ACC112 (cell line): Measurements from ENCODE around the gene MOV10L1.
"Not testable (repeated sequence)": the region's sequence is repeated elsewhere in the genome, so short reads cannot be mapped to it uniquely, and the experiment has no call there.

Source experiments
- H2AFZ ChIP-seq: fragments of 200-600 bp; sonication (generic); one replicate; pipeline ENCODE4 v1.6.0; 2017; ENCODE audit warnings: antibody characterized with exemption, low read length; ENCODE audit not compliant: unreplicated experiment
- H3K27ac ChIP-seq: fragments of 200-600 bp; sonication (generic); 2 replicates; pipeline ENCODE4 v1.5.1; 2014; ENCODE audit warnings: low read depth, mild to moderate bottlenecking, antibody characterized with exemption, low read length, moderate library complexity
- H3K27me3 ChIP-seq: fragments of 200-600 bp; sonication (generic); 2 replicates; pipeline ENCODE4 v1.6.1; 2014; ENCODE audit warnings: mild to moderate bottlenecking, antibody characterized with exemption, low read length, moderate library complexity, mixed read lengths; ENCODE audit not compliant: insufficient read depth
- H3K36me3 ChIP-seq: fragments of 200-600 bp; sonication (generic); 2 replicates; pipeline ENCODE4 v1.6.1; 2016; ENCODE audit warnings: mild to moderate bottlenecking, antibody characterized with exemption, low read length, moderate library complexity, mixed read lengths; ENCODE audit not compliant: insufficient read depth
- H3K4me1 ChIP-seq: fragments of 200-600 bp; sonication (generic); one replicate; pipeline ENCODE4 v1.6.1; 2016; ENCODE audit warnings: low read length, mixed read lengths; ENCODE audit not compliant: insufficient read depth, unreplicated experiment, control insufficient read depth
- H3K4me3 ChIP-seq: fragments of 200-600 bp; sonication (generic); 2 replicates; pipeline ENCODE4 v1.5.1; 2014; ENCODE audit warnings: mild to moderate bottlenecking, low read depth, low read length
- H3K79me2 ChIP-seq: fragments of 200-600 bp; sonication (generic); one replicate; pipeline ENCODE4 v1.6.0; 2016; ENCODE audit warnings: low read length; ENCODE audit not compliant: control insufficient read depth, unreplicated experiment, insufficient read depth

MOV10L1 gene

DNA sequence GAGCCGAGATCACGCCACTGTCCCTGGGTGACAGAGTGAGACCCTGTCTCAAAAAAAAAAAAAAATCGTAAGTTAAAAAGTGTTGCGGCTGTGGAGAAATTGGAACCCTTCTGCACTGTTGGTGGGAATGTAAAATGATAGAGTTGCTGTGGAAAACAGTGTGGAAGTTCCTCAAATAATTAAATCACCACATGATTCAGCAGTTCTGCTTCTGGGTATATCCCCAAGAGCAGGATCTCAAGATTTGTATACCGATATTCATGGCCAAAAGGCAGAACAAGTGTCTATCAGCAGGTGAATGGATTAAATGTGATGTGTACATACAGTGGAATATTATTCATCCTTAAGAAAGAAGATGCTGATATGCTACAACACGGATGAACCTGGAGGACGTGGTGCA lies 114.8 kb downstream of the MOV10L1 start:
- Histone ChIP-seq H3K4me1 (peaks cover 4% of the 10 kb centered on the region), H3K27ac (no peak overlapping the region), H3K4me3 (no peak overlapping the region), H3K27me3 (no peaks in the 10 kb centered on the region), H2AFZ (no peak overlapping the region), H3K36me3 (peaks cover 8% of the 10 kb centered on the region; the same call in 1 of the 2 replicates), H3K79me2 (peaks cover 24% of the 10 kb centered on the region)

DNA sequence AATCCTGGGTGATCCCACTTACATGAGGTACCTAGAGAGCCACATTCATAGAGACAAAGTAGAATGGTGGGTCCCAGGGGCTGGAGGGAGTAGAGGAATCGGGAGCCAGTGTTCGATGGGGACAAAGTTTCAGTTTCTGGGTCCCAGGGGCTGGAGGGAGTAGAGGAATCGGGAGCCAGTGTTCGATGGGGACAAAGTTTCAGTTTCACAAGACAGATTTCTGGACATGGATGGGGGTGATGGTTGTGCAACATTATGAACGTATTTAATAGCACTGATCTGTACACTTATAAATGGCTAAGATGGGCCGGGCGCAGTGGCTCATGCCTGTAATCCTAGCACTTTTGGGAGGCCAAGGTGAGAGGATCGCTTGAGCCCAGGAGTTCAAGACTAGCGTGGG lies 115.2 kb downstream of the MOV10L1 start:
- not testable (repeated sequence) for H3K27ac ChIP-seq, H3K4me3 ChIP-seq, H3K27me3 ChIP-seq, H2AFZ ChIP-seq, H3K4me1 ChIP-seq, H3K36me3 ChIP-seq
- H3K79me2 ChIP-seq, result peaks cover 24% of the 10 kb centered on the region

DNA sequence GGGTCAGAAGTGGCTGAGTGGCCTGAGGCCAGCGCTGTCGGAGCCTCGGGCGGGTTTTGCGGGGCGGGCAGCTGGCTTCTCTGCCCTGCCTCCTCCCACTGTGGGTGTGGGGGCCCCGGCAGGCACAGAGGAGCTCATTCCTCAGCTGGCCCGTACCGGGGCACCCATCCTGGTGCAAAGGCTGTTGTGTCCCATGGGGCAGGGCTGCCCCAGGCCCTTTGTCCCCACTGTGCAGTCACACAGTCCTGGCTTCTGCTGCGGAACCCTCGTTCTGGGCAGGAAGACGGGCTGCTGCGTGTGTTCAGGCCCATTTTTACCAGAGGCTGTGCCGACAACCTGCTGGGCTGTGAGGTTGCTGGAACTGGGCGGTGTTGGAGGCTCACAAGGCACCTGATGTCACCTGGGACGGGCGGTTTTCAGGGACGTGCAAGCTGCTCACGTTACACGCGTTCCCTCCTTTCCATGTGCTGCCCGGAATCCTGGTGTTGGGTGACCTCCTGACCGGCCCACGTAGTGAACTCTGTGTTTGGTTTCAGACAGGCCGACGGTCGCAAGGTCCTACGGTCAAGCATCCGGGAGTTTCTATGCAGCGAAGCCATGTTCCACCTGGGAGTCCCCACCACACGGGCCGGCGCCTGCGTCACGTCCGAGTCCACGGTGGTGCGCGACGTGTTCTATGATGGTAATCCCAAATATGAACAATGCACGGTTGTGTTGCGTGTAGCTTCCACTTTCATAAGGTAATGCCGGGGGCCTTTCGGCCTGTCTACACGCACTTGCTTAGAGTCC lies 116.2 kb downstream of the MOV10L1 start:
- Histone ChIP-seq H3K36me3 (peaks cover 8% of the 10 kb centered on the region; the same call in 1 of the 2 replicates), H3K79me2 (peaks cover 24% of the 10 kb centered on the region), H3K4me1 (peaks cover 4% of the 10 kb centered on the region), H3K27me3 (no peaks in the 10 kb centered on the region), H3K27ac (no peak overlapping the region), H3K4me3 (no peak overlapping the region), H2AFZ (no peak overlapping the region)

DNA sequence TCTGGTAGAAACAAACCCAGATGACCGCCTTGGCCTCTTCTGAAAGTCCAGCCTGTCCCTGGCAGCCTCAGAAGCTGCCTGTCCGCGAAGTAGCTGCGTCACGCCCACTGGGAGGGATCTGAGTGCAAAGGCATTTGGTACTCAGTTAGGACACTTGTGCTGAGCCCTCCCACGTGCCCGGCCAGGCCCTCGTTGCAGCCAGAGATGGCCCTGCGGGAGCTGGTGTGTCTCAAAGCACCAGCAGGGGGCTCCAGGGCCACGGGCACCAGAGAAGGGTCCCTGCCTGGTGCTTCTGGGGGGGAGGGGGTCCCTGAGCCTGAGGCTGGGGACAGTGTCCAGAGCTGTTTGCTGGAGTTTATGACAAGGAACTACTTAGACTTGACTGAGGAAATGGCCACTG lies 116.8 kb downstream of the MOV10L1 start:
- Histone ChIP-seq H3K4me1 (peaks cover 4% of the 10 kb centered on the region), H3K79me2 (peaks cover 21% of the 10 kb centered on the region), H2AFZ (no peak overlapping the region), H3K27me3 (no peaks in the 10 kb centered on the region), H3K27ac (no peak overlapping the region), H3K36me3 (peaks cover 8% of the 10 kb centered on the region; the same call in 1 of the 2 replicates), H3K4me3 (no peak overlapping the region)

DNA sequence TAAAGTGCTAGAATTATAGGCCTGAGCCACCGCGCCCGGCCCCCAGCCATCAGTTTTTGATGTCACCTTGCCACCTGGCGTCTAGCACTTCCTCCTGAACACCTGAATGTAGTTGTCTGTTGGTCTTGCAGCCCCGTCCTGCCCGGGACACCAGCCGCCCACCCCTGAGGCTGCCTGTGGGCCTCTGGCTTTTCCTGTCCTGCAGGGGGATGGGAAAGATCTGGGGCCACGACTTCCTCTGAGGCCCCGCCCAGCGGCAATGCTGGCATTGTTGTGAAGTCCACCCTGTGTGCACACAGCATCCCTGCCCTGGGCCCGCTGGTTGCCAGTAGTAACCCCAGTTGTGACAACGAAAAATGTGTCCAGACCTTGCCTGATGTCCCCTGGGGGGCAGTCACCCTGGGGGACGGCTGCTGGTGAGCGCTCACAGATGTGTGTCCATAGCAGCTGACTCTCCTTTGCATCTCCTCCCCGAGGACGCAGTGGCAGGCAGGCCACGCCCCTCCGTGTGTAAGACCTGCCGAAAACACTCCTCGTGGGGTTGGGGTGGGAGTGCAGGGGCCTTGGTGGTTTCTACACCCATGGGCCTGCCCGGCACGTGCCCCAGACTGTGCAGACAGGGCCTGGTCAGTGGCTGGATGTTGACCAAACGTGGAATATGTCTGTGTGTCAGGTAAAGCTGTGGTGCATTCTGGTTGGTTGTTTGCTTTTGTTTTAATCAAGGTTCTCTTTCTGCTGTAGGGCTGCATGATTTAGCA lies 117.8 kb downstream of the MOV10L1 start:
- peaks cover 11% of the 10 kb centered on the region for H3K79me2 ChIP-seq
- peaks cover 8% of the 10 kb centered on the region; the same call in 1 of the 2 replicates for H3K36me3 ChIP-seq
- H3K4me1 ChIP-seq, result no peaks in the 10 kb centered on the region
- no peak overlapping the region for H2AFZ ChIP-seq
- H3K27ac ChIP-seq, result no peak overlapping the region
- H3K4me3 ChIP-seq, result no peak overlapping the region
- no peaks in the 10 kb centered on the region for H3K27me3 ChIP-seq

DNA sequence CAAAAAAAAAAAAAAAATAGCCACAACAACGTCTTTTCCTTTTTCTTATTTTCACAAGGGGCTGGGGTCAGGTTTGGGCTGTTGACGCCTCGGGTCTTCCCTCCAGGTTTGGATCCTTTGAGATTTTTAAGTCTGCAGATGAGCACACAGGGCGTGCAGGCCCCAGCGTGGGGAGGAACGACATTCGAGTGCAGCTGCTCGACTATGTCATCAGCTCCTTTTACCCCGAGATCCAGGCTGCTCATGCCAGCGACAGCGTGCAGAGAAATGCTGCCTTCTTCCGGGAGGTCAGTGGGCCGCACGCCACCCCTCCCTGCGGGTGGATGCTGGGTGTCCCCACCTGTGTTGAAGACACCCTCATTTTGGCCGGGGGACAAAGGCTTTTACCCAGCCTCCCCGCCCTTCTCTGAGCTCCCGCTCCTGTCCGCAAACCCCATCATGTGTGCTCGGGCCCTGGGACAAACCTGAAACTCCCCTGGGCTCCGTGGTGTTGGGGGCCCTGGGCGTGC lies 118.7 kb downstream of the MOV10L1 start:
- Histone ChIP-seq H3K4me3 (no peak overlapping the region), H3K36me3 (peaks cover 3% of the 10 kb centered on the region; the same call in 1 of the 2 replicates), H3K4me1 (no peaks in the 10 kb centered on the region), H3K27ac (no peak overlapping the region), H3K79me2 (peaks cover 3% of the 10 kb centered on the region), H3K27me3 (no peaks in the 10 kb centered on the region), H2AFZ (no peak overlapping the region)

DNA sequence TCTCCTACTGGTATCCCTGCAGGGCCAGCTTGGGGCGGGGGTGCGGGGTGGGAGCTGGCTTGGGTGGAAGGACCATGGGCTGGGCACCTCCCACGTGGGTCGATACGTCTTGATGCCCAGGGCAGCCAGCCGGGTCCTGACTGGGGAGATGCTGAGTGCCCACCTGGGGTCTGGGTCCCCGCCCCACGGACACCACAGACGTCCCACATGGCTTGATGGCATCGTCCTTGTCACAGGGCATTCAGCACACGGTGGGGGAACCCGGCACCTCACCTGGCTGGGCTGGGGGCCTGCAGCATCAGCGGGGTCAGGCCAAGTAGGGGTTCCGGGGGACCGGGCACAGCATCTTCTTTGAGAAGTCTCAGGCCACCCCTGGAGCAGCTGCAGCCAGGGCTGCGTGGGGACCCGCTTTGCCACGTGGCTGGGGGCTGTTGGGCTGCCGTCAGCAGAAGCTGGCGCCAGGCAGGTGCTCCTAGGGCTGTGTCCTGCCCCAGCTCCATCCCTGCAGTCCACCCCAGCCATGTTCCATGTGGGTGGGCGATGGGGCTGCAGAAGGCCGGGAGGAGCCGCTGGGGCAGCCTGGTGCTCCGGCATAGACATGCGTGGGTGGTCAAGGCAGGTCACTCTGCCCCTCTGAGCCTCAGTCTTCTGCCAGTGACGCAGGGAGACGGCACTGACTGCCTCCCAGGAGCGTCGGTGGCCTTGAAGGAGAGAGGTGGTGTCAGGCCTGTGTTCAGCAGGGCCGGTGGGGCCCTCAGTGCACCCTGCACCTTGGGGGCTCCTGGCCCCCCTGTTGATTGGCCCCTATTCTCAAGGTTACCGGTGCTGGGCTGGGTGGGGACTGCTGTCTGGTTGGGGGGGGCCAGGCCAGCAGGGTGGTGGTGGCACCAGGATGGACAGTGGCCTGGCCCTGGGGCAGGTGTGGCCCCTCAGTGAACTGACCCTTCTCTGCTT lies 119.4 kb downstream of the MOV10L1 start:
- no peaks in the 10 kb centered on the region for H3K79me2 ChIP-seq
- no peaks in the 10 kb centered on the region for H3K27me3 ChIP-seq
- H3K27ac ChIP-seq, result no peak overlapping the region
- H3K4me3 ChIP-seq, result no peak overlapping the region
- H2AFZ ChIP-seq, result no peak overlapping the region
- H3K36me3 ChIP-seq, result no peaks in the 10 kb centered on the region
- no peaks in the 10 kb centered on the region for H3K4me1 ChIP-seq

DNA sequence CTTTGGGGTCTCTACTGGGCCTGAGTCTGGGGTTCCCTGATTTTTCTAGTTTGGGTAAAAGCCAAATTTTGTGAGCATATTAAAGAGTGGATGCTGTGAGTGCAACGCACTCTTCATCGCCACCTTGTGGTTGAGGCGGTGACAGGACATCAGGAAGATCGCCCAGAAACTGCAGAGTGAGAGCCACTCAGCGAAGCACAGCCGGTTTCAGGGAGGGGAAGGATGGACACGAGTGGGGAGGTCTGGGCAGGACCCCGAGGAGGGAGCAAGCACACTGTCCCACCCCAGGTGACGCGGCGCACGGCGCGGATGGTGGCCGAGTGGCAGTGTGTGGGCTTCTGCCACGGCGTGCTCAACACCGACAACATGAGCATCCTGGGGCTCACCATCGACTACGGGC lies 120.1 kb downstream of the MOV10L1 start:
- H3K36me3 ChIP-seq, result no peaks in the 10 kb centered on the region

DNA sequence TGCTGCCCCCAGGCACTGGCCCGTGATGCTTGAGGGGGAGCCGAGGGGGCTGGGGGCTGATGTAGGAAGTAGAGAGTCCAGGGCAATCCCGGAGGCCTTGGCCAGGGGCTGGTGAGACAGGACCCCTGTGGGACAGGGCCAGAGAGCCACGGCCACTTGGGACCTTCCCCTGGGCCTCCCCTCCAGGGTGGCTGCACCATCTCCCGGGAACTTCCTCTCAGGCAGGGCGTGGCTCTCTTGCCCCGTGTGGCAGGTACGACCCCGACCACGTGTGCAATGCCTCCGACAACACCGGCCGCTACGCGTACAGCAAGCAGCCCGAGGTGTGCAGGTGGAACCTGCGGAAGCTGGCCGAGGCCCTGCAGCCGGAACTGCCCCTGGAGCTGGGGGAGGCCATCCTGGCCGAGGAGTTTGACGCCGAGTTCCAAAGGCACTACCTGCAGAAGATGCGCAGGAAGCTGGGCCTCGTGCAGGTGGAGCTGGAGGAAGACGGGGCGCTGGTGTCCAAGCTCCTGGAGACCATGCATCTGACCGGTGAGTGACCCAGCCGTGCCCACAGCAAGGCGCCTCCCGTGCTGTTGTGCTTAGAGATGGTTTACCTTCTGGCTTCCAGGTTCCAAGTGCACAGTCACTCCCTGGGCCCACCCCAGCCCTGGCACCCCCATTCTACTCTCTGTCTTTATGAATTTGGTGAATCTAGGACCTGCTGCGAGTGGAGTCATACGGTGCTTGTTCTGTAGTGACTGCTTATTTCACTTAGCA lies 120.8 kb downstream of the MOV10L1 start:
- H3K27me3 ChIP-seq, result no peaks in the 10 kb centered on the region
- H3K36me3 ChIP-seq, result no peaks in the 10 kb centered on the region
- no peaks in the 10 kb centered on the region for H3K79me2 ChIP-seq
- no peaks in the 10 kb centered on the region for H3K4me1 ChIP-seq
- no peak overlapping the region for H2AFZ ChIP-seq
- no peak overlapping the region for H3K4me3 ChIP-seq
- no peak overlapping the region for H3K27ac ChIP-seq

More for the DNA sequence above, 120.1 kb downstream of the MOV10L1 start:
- Histone ChIP-seq H3K4me1 (no peaks in the 10 kb centered on the region), H3K4me3 (no peak overlapping the region), H3K79me2 (no peaks in the 10 kb centered on the region), H3K27ac (no peak overlapping the region), H3K27me3 (no peaks in the 10 kb centered on the region), H2AFZ (no peak overlapping the region)
